Limb (tissue), 2 donors: Measurements from ENCODE around the gene SLC38A10.
"Not testable (repeated sequence)": the region's sequence is repeated elsewhere in the genome, so short reads cannot be mapped to it uniquely, and the experiment has no call there.

Experiments used
- DNase-seq, 2 donors: peaks; one replicate each; pipeline ENCODE4 v3.0.0-alpha.2; 2016; ENCODE audit errors: extremely low spot score in 2 of 2

SLC38A10 gene

DNA sequence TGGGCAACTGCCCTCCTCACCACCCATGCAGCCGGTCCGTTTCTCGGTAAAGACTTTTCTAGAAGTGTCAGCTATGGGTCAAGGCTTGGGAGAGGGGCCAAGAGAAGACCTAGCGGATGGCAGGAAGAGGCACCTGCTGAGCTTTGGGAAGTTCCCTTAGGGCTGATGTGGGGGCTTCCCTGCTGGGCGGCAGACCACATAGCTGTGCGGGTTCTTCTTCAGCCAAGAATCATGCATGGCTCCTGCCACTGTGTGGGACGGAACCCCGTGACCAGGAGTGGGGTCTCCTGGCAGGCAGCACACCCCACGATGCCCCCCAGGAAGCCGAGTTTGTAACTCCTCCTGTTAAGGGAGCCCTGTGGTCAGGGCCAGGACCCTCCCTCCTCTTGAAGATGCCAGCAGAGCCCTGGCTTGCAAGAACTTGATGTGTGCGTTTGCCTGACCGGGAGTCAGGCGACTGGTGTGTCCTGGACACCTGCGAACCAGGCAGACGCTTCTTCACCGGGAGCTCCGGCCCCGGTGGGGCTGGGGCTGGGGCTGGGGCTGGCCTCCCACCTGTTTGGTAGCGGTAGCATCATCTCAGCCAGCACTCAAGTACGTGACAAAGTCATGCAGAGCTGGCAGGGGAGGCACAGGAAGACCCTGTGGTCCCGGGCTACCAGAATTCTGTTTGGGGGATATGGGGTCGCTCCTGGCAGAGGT lies 17.7 kb upstream of the SLC38A10 start:
- DNase-seq: no peak

GRCh38 chr17:81311946-81312345 lies 16.8 kb upstream of the SLC38A10 start:
- DNase-seq: no peak

GRCh38 chr17:81310949-81311550 lies 15.9 kb upstream of the SLC38A10 start:
- DNase-seq: no peak

DNA sequence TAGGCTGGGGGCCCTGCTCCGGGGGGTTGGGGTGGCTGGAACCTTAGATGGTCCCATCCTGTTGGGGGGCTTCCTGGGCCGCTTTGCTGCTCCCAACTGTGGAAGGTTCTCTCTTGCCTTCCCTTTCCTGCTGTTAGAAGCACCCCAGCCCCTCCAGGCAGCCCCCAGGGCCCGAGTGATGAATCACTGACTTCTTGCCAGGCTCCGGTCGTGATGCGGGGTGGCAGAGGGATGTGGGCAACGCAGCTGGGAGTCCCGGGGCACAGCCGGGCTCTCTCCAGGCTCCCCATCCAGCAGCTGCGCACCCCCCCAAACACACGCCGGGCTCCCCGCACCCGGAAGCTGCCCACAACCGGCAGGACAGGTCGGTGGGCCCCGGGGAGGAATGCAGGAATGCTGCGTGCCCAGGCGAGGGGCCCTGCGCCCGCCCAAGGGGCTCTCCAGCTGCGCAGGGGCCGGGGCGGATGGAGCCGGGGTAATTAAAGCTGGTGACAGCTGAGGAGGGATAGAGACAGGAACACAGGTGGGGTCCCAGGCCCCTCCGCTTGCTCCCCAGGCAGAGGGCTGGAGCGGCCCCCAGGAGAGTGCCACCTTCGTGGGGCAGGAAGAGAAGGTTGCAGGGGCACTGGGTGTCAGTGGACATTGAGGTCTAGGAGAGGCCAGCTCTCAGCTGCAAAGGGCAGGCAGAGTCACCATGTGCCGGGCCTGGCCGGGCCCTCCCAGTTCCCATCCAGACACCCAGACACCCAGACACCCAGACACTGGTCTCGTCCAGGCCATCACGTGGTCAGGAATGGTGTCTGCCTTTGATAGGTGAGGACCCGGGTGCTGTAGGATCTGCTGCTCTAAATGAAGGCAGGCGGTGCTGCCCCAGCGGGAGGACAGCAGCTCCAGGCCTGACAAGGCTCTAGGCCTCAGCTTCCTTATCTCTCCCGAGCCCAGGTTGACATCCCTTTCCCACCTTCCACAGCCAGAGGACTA lies 15.0 kb upstream of the SLC38A10 start:
- DNase-seq: peak in 1 of 2 donors; percentile 66

DNA sequence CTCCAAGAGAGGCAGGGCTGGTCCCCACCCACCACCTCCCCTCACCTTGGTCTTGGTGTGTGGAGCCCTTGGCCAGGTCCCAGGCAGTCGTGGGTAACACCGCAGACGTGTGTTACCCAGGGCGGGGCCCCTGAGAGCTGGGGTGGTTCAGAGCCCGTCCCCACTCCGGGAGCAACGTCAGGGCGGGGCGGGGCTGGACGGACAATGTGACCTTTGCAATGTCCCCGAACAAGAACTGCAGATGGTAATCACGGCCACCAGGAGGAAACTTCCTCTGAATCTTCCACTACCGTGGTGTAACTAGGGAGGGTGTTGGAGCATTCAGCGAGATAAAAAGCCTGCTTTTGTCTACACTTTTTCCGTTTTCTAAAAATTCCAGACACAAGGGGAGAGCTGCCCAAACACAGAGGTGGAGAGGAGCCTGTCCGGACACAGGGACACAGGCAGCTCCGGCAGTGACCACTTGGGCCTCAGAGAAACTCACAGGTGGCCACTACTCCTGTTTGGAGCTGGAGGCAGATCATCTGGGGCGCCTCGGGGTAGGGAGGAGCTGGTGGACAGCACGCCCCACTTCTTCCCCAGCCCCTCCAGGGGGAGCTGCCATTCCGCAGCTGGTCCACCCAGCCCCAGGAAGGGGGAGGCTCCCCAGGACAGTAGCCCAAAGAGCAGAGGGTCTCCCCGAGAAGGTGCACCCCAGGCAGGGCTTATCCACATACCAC lies 14.2 kb upstream of the SLC38A10 start:
- peak; percentile 62 to 74 for DNase-seq

DNA sequence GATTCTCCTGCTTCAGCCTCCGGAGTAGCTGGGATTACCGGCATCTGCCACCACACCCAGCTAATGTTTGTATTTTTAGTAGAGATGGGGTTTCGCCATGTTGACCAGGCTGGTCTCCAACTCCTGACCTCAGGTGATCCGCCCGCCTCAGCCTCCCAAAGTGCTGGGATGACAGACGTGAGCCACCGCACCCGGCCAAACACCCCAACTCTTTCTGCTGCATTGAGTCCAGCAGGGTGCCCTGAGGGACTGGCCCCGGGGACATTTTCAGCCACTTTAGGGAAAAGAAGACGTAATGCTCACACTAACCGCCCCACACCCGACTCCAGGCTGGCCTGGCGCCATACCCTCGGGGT lies 13.7 kb upstream of the SLC38A10 start:
- not testable (repeated sequence) for DNase-seq

DNA sequence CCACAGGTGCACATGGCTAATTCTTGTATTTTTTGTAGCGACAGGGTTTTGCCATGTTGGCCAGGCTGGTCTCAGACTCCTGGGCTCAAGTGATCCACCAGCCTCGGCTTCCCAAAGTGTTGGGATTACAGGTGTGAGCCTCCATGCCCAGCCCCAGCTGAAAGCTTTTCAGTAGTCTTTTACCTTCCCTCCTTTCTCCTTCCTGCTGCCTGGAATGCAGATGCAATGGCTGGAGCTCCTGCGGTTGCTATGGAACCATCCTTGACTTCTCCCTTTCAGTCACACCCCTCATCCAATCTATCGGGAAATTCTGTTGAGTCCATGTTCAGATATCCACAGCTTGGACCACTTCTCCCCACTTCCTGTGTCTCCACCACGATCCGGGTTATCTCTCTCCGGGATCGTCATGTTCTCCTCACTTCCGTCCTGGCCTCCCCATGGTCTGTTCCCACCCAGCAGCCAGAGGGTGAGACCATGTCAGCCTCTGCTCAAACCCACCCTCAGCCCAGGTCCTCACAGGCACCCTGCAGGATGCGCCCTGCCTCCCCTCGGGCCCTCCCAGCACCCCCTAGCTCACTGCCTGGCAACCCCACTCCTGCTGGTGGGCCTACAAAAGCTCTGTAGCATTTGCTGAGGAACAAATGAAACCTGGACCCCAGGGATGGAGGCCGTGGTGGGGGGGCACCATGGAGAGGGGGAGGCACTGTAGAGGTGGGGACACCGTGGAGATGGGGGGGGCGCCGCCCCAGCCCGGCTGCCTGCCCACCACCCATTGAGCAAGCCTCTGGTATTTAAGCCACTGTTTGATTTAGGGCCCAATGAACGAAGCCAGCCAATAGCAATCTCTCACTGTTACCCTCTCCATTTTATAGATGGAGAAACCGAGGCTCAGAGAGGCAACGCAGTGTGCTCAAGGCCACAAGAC lies 12.8 kb upstream of the SLC38A10 start:
- no peak for DNase-seq

DNA sequence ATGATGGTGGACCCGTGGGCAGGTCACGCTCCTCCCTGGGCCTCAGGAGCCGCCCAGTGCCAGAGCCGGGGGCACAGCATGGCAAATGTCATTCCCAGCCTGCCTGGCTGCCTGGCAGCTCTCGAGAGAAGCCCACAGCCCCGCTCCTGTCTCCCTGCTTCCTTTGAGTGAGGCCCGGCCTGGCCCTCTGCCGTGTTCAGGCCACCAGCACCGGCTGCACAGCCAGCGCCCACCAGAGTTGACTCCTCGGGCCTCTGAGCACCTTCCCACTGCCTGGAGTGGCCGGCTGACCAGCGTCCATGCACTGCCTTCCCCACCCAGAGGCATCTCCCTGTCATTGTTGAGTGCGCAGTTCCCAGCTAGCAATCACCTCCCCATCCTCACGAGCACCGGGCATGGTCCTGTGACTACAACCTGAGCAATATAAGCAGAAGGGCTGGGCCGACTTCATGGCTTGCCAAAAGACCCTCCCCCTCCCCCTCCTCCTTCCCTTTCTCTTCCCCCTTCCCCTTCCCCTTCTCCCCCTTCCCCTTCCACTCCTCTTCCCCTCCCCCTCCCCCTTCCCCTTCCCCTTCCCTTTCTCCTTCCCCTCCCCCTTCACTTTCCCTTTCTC lies 11.9 kb upstream of the SLC38A10 start:
- DNase-seq: no peak

GRCh38 chr17:81306491-81306890 lies 11.4 kb upstream of the SLC38A10 start:
- no peak for DNase-seq

DNA sequence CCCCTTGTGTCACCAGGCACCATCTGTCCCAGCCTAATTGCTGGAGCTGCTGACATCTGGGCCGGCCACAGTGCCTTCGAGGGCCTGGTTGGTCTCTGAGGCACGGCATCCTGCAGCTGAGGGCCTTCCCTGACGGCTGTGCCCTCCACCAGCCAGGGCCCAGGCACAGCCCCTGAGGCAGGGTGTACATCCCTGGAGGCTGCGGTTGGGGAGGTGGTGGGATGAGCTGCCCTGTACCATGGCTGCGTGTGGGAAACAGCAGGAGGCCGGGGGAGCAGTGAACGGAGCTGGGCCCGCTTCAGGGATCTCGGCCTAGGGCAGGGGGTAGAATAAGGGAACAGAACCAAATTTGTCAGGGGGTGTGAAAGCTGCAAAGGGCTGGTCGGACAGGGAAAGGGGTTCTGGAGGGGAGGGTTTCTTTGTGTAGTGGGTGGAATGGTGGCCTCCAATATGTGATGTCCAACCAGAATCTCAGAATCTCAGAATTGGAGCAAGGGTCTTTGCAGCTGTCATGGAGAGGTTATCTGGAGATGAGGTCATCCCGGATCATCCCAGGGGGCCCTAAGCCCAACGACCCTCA lies 10.0 kb upstream of the SLC38A10 start:
- no peak for DNase-seq

DNA sequence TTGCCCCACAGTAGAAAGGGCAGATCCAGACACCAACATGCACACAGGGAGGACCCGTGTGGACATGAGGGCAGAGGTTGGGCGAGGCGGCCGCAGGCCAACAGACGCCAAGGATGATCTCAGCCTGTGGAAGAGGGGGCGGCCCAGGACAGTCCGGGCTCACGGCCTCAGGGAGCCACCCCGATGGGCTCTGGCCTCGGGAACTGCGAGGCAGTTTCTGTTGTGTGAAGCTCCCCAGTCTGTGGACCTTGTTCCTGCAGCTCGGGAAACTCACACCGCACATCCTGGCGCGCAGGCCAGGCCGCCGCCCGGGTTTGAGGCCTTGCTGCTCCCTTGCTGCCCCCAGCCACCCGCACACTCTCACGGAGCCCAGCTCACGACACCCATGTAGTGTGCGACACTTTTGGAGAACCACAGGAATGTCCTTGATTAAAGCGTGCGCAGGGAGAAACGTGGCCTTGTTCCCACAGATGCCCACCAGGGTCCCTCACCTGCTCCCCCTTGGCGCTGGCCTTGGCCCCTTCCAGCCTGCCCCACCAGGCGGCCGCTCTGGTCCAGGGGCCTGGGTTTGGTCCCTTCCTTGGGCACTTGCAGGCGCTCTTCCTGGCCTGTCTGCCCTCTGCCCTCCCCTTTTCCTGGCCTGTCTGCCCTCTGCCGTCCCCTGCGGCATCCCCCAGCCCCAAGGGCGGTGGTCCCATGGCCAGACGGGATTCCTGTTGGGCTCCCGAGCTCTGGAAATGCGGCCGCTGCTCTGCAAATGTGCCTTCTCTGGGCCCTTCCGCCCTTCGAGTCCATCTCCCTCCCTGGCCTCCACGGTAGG lies 9.3 kb upstream of the SLC38A10 start:
- no peak for DNase-seq

GRCh38 chr17:81303385-81303784 lies 8.3 kb upstream of the SLC38A10 start:
- DNase-seq: no peak

DNA sequence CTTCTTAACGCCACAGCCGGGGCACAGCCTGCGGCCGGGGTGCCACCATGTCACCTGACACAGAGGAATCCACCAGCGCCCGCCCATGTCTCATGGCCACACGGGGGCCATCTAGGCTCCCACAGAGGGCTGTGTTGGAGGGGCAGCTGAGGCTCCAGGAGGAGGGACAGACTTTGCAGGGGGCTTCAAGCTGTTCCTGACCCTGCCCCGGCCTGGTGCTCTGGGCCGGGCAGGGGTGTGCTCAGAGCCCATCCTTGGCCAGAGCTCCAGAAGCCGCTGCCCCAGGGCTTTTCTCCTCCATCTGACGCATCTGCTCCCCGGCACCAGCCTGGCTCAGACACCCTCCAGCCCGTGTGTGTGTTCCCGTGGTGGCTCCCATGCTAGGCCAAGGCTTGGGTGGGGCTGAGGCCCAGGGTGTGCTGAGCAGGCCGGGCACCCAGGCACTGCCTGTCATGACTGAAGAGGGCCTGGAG lies 7.8 kb upstream of the SLC38A10 start:
- no peak for DNase-seq

- DNase-seq: no peak
Observed at GRCh38 chr17:81302324-81302723, 7.2 kb upstream of the SLC38A10 start.

DNA sequence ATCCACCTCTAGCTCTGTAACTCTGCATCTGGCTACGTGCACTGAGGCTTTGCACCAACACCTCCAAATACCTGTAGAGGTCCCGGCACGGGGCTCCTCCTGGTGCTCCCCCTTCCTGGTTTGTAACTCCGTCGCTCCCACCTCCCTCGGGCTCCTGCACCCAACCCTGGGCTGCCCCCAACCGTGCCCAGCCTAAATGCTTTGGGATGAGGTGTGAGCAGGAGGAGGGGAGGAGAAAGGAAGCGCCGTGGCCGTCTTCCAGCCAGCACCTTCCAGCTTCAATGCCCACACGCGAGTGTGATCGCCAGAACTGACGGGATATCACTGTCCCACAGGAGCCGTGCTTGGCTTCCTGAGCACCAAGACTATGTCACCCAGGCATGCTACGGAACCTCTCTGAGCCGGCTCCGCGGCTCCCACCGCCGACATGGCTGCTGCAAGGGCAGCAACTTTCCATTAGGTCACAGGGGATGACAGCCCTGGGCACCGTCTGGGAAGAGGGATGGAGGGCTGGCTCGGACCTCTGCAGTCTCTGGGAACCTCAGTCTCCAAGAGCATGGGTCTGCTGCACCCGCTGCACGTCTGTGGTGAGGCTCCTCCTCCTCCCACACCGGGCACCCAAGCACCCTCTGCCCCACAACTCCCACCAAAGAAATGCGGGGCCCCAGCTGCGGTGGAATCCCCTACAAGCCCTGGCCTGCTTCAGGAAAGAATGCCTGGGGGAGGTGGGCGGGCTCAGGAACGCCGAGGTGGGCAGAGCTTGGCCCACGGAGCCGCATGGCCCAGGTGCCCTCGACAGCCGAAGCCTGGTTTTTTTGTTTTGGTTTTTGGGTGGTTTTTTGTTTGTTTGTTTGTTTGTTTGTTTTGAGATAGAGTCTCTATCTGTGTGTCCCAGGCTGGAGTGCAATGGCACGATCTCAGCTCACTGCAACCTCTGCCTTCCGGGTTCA lies 6.4 kb upstream of the SLC38A10 start:
- DNase-seq: no peak

GRCh38 chr17:81300586-81301155 lies 5.6 kb upstream of the SLC38A10 start:
- no peak for DNase-seq
